ENCODE results near the gene POC1A. TPM values are rescaled to one million over a fixed set of nuclear protein-coding genes. Genes with fewer than 3 reads are reported as not detected.

The POC1A gene
- polyA plus RNA-seq, 1 of the 3 experiments (the other 2 are of a cell fraction) = 11.7 TPM

- H3K9me2 ChIP-seq = no peaks in the 10 kb centered on the region
- H3K27me3 ChIP-seq (ENCODE audit: insufficient read depth) = no peaks in the 10 kb centered on the region
- WGBS (ENCODE audit: low lambda C conversion rate) = 53% methylated on average over 14 of the region's 14 CpGs
- H3F3A ChIP-seq (replicated peaks; ENCODE audit: insufficient read depth) = peaks cover 5% of the 10 kb centered on the region
- TF ChIP-seq RAD21 (IDR thresholded peaks at IDR 0.05; ENCODE audit: low read length) (no peak), GATA2 (CRISPR knock-in tag; IDR thresholded peaks at IDR 0.05) (0 out of 2 replicates have a peak, but pooled peaks have one; percentile 15)
- H3K4me2 ChIP-seq = peak overlapping the region; percentile 97
- no peak for DNase-seq
- H3K9me3 ChIP-seq = no peaks in the 10 kb centered on the region
- peaks cover 30 to 36% of the 10 kb centered on the region in 2 experiments for H3K36me3 ChIP-seq (replicated peaks in 1 of 2; ENCODE audit: control insufficient read depth in 1 of 2, insufficient read depth in 2 of 2, low read length in 1 of 2)
- ChIA-PET POLR2A (no interaction called here), CTCF (interaction anchor here (1.0 kb wide), 1 partner anchor 16 kb away, joined by 3 read pairs; no protein-coding TSS in a partner anchor)
- H3K9ac ChIP-seq = peak overlapping the region; percentile 81
- peak overlapping the region; percentile 95; the same call in 1 of the 2 replicates for H2AFZ ChIP-seq (ENCODE audit: low read depth)
- peaks cover 33% of the 10 kb centered on the region for H3K79me2 ChIP-seq (ENCODE audit: insufficient read depth)
- peak overlapping the region; percentile 87 to 98 for H3K4me3 ChIP-seq (ENCODE audit: low read depth in 2 of 2, low read length in 1 of 2)
- H4K20me1 ChIP-seq (ENCODE audit: insufficient read depth) = no peaks in the 10 kb centered on the region
- peak overlapping the region in 1 of 2 experiments; percentile 72; a peak in 1 of 4 replicates for H3K27ac ChIP-seq (ENCODE audit: low read depth in 2 of 2, low read length in 1 of 2)
- peaks cover 7 to 18% of the 10 kb centered on the region in 2 experiments; a peak in 3 of 4 replicates for H3K4me1 ChIP-seq (ENCODE audit: control insufficient read depth in 1 of 2, insufficient read depth in 2 of 2, low read depth in 1 of 2, low read length in 1 of 2)
Measured at GRCh38 chr3:52198643-52199608, 44.7 kb upstream of the POC1A start.

- ChIA-PET POLR2A (interaction anchor here (0.7 kb wide), 1 partner anchor 44 kb away, joined by 3 read pairs; the partner anchor contains the start of gene POC1A), CTCF (interaction anchor here (2.0 kb wide), 1 partner anchor 22 kb away, joined by 9 read pairs; no protein-coding TSS in a partner anchor)
- H3F3A ChIP-seq (replicated peaks; ENCODE audit: insufficient read depth) = peaks cover 5% of the 10 kb centered on the region
- peaks cover 33% of the 10 kb centered on the region for H3K79me2 ChIP-seq (ENCODE audit: insufficient read depth)
- no peaks in the 10 kb centered on the region for H3K9me2 ChIP-seq
- peak within 1 kb of the TSS; percentile 97 for H3K4me2 ChIP-seq
- H3K27ac ChIP-seq (ENCODE audit: low read depth in 2 of 2, low read length in 1 of 2) = peak within 1 kb of the TSS; percentile 57 to 75; a peak in 3 of 4 replicates
- peak within 1 kb of the TSS; percentile 81 for H3K9ac ChIP-seq
- no peaks in the 10 kb centered on the region for H3K9me3 ChIP-seq
- DNase-seq = peak; percentile 99
- no peaks in the 10 kb centered on the region for H3K27me3 ChIP-seq (ENCODE audit: insufficient read depth)
- H2AFZ ChIP-seq (ENCODE audit: low read depth) = peak within 1 kb of the TSS; percentile 95
- peaks cover 22 to 27% of the 10 kb centered on the region in 2 experiments for H3K36me3 ChIP-seq (replicated peaks in 1 of 2; ENCODE audit: control insufficient read depth in 1 of 2, insufficient read depth in 2 of 2, low read length in 1 of 2)
- peak within 1 kb of the TSS; percentile 87 to 98 for H3K4me3 ChIP-seq (ENCODE audit: low read depth in 2 of 2, low read length in 1 of 2)
- no peaks in the 10 kb centered on the region for H4K20me1 ChIP-seq (ENCODE audit: insufficient read depth)
- WGBS (ENCODE audit: low lambda C conversion rate) = 4% methylated on average over 31 of the region's 71 CpGs
- H3K4me1 ChIP-seq (ENCODE audit: control insufficient read depth in 1 of 2, insufficient read depth in 2 of 2, low read depth in 1 of 2, low read length in 1 of 2) = peaks cover 7 to 20% of the 10 kb centered on the region in 2 experiments
- TF ChIP-seq YY1 (IDR thresholded peaks at IDR 0.05; ENCODE audit: low read depth) (no peak), TAF1 (IDR thresholded peaks at IDR 0.05; ENCODE audit: borderline replicate concordance, low read depth, low read length) (peak; percentile 31; the same call in 1 of the 2 replicates), POLR2AphosphoS5 (IDR thresholded peaks at IDR 0.05; ENCODE audit: low read depth, low read length) (peak; percentile 95), EZH2phosphoT487 (IDR thresholded peaks at IDR 0.05; ENCODE audit: borderline replicate concordance, low read depth) (no peak), TCF12 (IDR thresholded peaks at IDR 0.05) (no peak), NRF1 (IDR thresholded peaks at IDR 0.05; ENCODE audit: low read depth, low read length) (peak; percentile 98), MXI1 (IDR thresholded peaks at IDR 0.05; ENCODE audit: low read depth, low read length) (peak; percentile 58; the same call in 1 of the 2 replicates), USF1 (IDR thresholded peaks at IDR 0.05; ENCODE audit: borderline replicate concordance, low read depth) (no peak), SMC3 (IDR thresholded peaks at IDR 0.05; ENCODE audit: low read depth, low read length) (no peak), NFIC (IDR thresholded peaks at IDR 0.05; ENCODE audit: borderline replicate concordance) (no peak), MEF2A (IDR thresholded peaks at IDR 0.05; ENCODE audit: borderline replicate concordance, low read depth) (no peak), FOSL2 (IDR thresholded peaks at IDR 0.05; ENCODE audit: borderline replicate concordance, low read depth) (no peak), SIN3A (IDR thresholded peaks at IDR 0.05; ENCODE audit: borderline replicate concordance, low read depth, low read length) (peak; percentile 55; the same call in 1 of the 2 replicates), ELF1 (IDR thresholded peaks at IDR 0.05) (no peak), TEAD4 (IDR thresholded peaks at IDR 0.05; ENCODE audit: borderline replicate concordance, insufficient read depth) (no peak), RFX5 (IDR thresholded peaks at IDR 0.05; ENCODE audit: low read length) (no peak), RCOR1 (IDR thresholded peaks at IDR 0.05; ENCODE audit: low read length) (no peak), GABPA (IDR thresholded peaks at IDR 0.05; ENCODE audit: low read depth) (no peak), JUND (IDR thresholded peaks at IDR 0.05) (no peak)
- TF ChIP-seq, protein P1, sequence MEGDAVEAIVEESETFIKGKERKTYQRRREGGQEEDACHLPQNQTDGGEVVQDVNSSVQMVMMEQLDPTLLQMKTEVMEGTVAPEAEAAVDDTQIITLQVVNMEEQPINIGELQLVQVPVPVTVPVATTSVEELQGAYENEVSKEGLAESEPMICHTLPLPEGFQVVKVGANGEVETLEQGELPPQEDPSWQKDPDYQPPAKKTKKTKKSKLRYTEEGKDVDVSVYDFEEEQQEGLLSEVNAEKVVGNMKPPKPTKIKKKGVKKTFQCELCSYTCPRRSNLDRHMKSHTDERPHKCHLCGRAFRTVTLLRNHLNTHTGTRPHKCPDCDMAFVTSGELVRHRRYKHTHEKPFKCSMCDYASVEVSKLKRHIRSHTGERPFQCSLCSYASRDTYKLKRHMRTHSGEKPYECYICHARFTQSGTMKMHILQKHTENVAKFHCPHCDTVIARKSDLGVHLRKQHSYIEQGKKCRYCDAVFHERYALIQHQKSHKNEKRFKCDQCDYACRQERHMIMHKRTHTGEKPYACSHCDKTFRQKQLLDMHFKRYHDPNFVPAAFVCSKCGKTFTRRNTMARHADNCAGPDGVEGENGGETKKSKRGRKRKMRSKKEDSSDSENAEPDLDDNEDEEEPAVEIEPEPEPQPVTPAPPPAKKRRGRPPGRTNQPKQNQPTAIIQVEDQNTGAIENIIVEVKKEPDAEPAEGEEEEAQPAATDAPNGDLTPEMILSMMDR (IDR thresholded peaks at IDR 0.05) = no peak
Measured at GRCh38 chr3:52197842-52198625, 43.8 kb upstream of the POC1A start, which contains the start of gene ALAS1. ALAS1 (plus strand) TSS chr3:52198160; CDS start chr3:52199242, 1,082 bp downstream.
